H1 (cell line): ENCODE data around the gene ANKFY1. TPM values are rescaled to one million over a fixed set of nuclear protein-coding genes. Genes with fewer than 3 reads are reported as not detected.

Experiments
- CTCF ChIA-PET: fragments of 300-600 bp; sonication (Branson Sonifier 250); formaldehyde crosslinking; loops from one replicate; lab custom pipeline; 2021; ENCODE audit not compliant: partially characterized antibody; lab: Charles Lee
- POLR2A ChIA-PET: fragments of 300-600 bp; sonication (Branson Sonifier 250); formaldehyde crosslinking; loops from one replicate; lab custom pipeline; 2021; ENCODE audit warnings: inconsistent platforms; ENCODE audit not compliant: partially characterized antibody; lab: Charles Lee
- DNase-seq, 2 experiments: peaks; one replicate each; pipeline versions ENCODE4 v3.0.0 to v3.0.0-alpha.2; 2010 to 2022; ENCODE audit warnings: low spot score in 2 of 2, low read depth in 1 of 2, mixed read lengths in 1 of 2
- FAIRE-seq: peaks from 2 replicates; lab custom pipeline; 2011; peaks lifted over from hg19 to GRCh38; lab: Jason Lieb, UNC
- H2AFZ ChIP-seq: 2 replicates; pipeline ENCODE4 v1.8.1; 2012; ENCODE audit warnings: low read length, inconsistent platforms
- H2AK5ac ChIP-seq: 2 replicates; pipeline ENCODE4 v1.6.1; 2013; ENCODE audit warnings: low read depth, low read length
- H2BK120ac ChIP-seq: replicated peaks from 2 replicates; pipeline ENCODE3; 2013; ENCODE audit warnings: low read depth, low read length, inconsistent platforms
- H2BK12ac ChIP-seq: 2 replicates; pipeline ENCODE4 v1.6.1; 2013; ENCODE audit warnings: low read depth, low read length
- H2BK15ac ChIP-seq: 2 replicates; pipeline ENCODE4 v1.6.1; 2013; ENCODE audit warnings: low read length
- H2BK20ac ChIP-seq: 2 replicates; pipeline ENCODE4 v1.6.1; 2013; ENCODE audit warnings: low read length
- H2BK5ac ChIP-seq: 2 replicates; pipeline ENCODE4 v1.6.1; 2013; ENCODE audit warnings: low read depth, low read length
- H3K14ac ChIP-seq: 2 replicates; pipeline ENCODE4 v1.6.1; 2013; ENCODE audit warnings: inconsistent platforms; ENCODE audit not compliant: insufficient read length
- H3K18ac ChIP-seq: 2 replicates; pipeline ENCODE4 v1.6.1; 2013; ENCODE audit warnings: low read length; ENCODE audit errors: extremely low read depth
- H3K23ac ChIP-seq: 2 replicates; pipeline ENCODE4 v1.6.1; 2013; ENCODE audit warnings: inconsistent platforms; ENCODE audit not compliant: insufficient read length
- H3K23me2 ChIP-seq: 2 replicates; pipeline ENCODE4 v1.6.1; 2013; ENCODE audit warnings: low read depth, low read length
- H3K27ac ChIP-seq: 2 replicates; pipeline ENCODE4 v1.6.1; 2011; ENCODE audit warnings: low read depth, low read length, inconsistent platforms
- H3K27me3 ChIP-seq, 4 experiments: replicated peaks in 1 of 4; 1 replicate in 1 of 4; 2 replicates in 3 of 4; pipeline versions ENCODE4 v1.6.1 to v1.8.1; 2011 to 2013; ENCODE audit warnings: low read length in 3 of 4, mild to moderate bottlenecking in 3 of 4, inconsistent platforms in 2 of 4, mixed read lengths in 2 of 4, moderate library complexity in 1 of 4; ENCODE audit not compliant: control insufficient read depth in 3 of 4, insufficient read depth in 3 of 4; ENCODE audit errors: extremely low read depth in 1 of 4
- H3K36me3 ChIP-seq, 4 experiments: 2 replicates each; pipeline versions ENCODE4 v1.6.1 to v1.8.1; 2011 to 2013; ENCODE audit warnings: mild to moderate bottlenecking in 4 of 4, low read length in 3 of 4, moderate library complexity in 2 of 4, control low read depth in 1 of 4, inconsistent platforms in 1 of 4; ENCODE audit not compliant: insufficient read depth in 4 of 4, control insufficient read depth in 2 of 4
- H3K4ac ChIP-seq: replicated peaks from 2 replicates; pipeline ENCODE3; 2013; ENCODE audit warnings: low read length, low read depth, mixed read lengths, inconsistent platforms; ENCODE audit not compliant: insufficient read length
- H3K4me1 ChIP-seq, 4 experiments: replicated peaks in 1 of 4; 1 replicate in 1 of 4; 2 replicates in 3 of 4; pipeline versions ENCODE4 v1.6.1 to v1.8.1; 2011 to 2013; ENCODE audit warnings: low read length in 3 of 4, inconsistent platforms in 2 of 4, mixed read lengths in 1 of 4; ENCODE audit not compliant: insufficient read depth in 4 of 4, control insufficient read depth in 3 of 4
- H3K4me2 ChIP-seq, 2 experiments: 2 replicates each; pipeline versions ENCODE4 v1.6.1 to v1.8.1; 2011 to 2013; ENCODE audit warnings: low read depth in 2 of 2, low read length in 2 of 2, control low read depth in 1 of 2, inconsistent platforms in 1 of 2, mild to moderate bottlenecking in 1 of 2; ENCODE audit not compliant: insufficient read depth in 1 of 2
- H3K4me3 ChIP-seq, 4 experiments: fragments of 200-600, 300-600 bp in 1 of 4; sonication (generic), shearing (Covaris generic), sonication (Bioruptor Twin) in 1 of 4; 2 replicates each; pipeline versions ENCODE4 v1.5.1 to v1.8.1; 2011 to 2016; ENCODE audit warnings: low read length in 4 of 4, low read depth in 3 of 4, control low read depth in 2 of 4, inconsistent platforms in 2 of 4, mild to moderate bottlenecking in 2 of 4, mixed read lengths in 1 of 4, moderate library complexity in 1 of 4; ENCODE audit not compliant: insufficient read depth in 2 of 4; ENCODE audit errors: extremely low read depth in 1 of 4
- H3K56ac ChIP-seq: replicated peaks from 2 replicates; pipeline ENCODE3; 2013; ENCODE audit warnings: low read depth, mild to moderate bottlenecking, mixed read lengths, low read length, inconsistent platforms; ENCODE audit not compliant: insufficient read length
- H3K79me1 ChIP-seq: 2 replicates; pipeline ENCODE4 v1.6.1; 2013; ENCODE audit warnings: low read depth, low read length, control low read depth
- H3K79me2 ChIP-seq, 2 experiments: 2 replicates each; pipeline versions ENCODE4 v1.6.1 to v1.8.1; 2012 to 2013; ENCODE audit warnings: low read length in 2 of 2, mild to moderate bottlenecking in 2 of 2, inconsistent platforms in 1 of 2; ENCODE audit not compliant: insufficient read depth in 2 of 2, control insufficient read depth in 1 of 2
- H3K9ac ChIP-seq, 4 experiments: replicated peaks in 1 of 4; 1 replicate in 1 of 4; 2 replicates in 3 of 4; pipeline versions ENCODE4 v1.6.1 to v1.8.1; 2011 to 2013; ENCODE audit warnings: low read depth in 3 of 4, low read length in 3 of 4, control low read depth in 2 of 4, mild to moderate bottlenecking in 2 of 4, moderate library complexity in 2 of 4, inconsistent platforms in 1 of 4; ENCODE audit errors: extremely low read depth in 1 of 4
- H3K9me3 ChIP-seq, 2 experiments: 2 replicates each; pipeline versions ENCODE4 v1.6.1 to v1.8.1; 2012 to 2013; ENCODE audit warnings: mild to moderate bottlenecking in 2 of 2, moderate library complexity in 2 of 2, control low read depth in 1 of 2, inconsistent platforms in 1 of 2, low read depth in 1 of 2, low read length in 1 of 2, mixed read lengths in 1 of 2; ENCODE audit not compliant: insufficient read depth in 2 of 2
- H4K20me1 ChIP-seq, 2 experiments: replicated peaks in 1 of 2; 2 replicates each; pipeline versions ENCODE3 to v1.8.1; 2011 to 2013; ENCODE audit warnings: inconsistent platforms in 2 of 2, low read length in 2 of 2, mild to moderate bottlenecking in 1 of 2; ENCODE audit not compliant: insufficient read depth in 2 of 2, control insufficient read depth in 1 of 2
- H4K5ac ChIP-seq: 2 replicates; pipeline ENCODE4 v1.6.1; 2013; ENCODE audit warnings: low read length, low read depth, mixed read lengths, inconsistent platforms; ENCODE audit not compliant: insufficient read length
- H4K8ac ChIP-seq: 2 replicates; pipeline ENCODE4 v1.8.0; 2013; ENCODE audit warnings: mild to moderate bottlenecking, moderate library complexity, low read length, inconsistent platforms; ENCODE audit not compliant: insufficient read depth; ENCODE audit errors: extremely low read depth
- H4K91ac ChIP-seq: replicated peaks from 2 replicates; pipeline ENCODE3; 2013; ENCODE audit warnings: low read length, mixed read lengths, inconsistent platforms; ENCODE audit not compliant: insufficient read length
- CTBP2 ChIP-seq: IDR thresholded peaks from 2 replicates; pipeline ENCODE4 v1.7.0; 2011; ENCODE audit warnings: borderline replicate concordance, mild to moderate bottlenecking, moderate library complexity, mixed read lengths, low read length; ENCODE audit not compliant: insufficient read depth, insufficient read length
- JUN ChIP-seq: IDR thresholded peaks from 2 replicates; pipeline ENCODE4 v1.6.1; 2011; ENCODE audit warnings: low read depth, mild to moderate bottlenecking, improper control_type of control experiment, low read length
- JUND ChIP-seq: IDR thresholded peaks from 2 replicates; pipeline ENCODE4 v1.6.1; 2011; ENCODE audit warnings: mild to moderate bottlenecking, improper control_type of control experiment, low read length
- RXRA ChIP-seq: IDR thresholded peaks from 2 replicates; pipeline ENCODE4 v1.6.1; 2011; ENCODE audit warnings: low read depth, mild to moderate bottlenecking, low read length, moderate library complexity; ENCODE audit not compliant: insufficient read depth
- SRF ChIP-seq: IDR thresholded peaks from 2 replicates; pipeline ENCODE4 v1.6.1; 2011; ENCODE audit warnings: mild to moderate bottlenecking, low read depth, low read length, moderate library complexity
- ZNF274 ChIP-seq: IDR thresholded peaks from 2 replicates; pipeline ENCODE4 v1.7.0; 2012; ENCODE audit warnings: low read length, borderline replicate concordance; ENCODE audit errors: extremely low read depth
- WGBS, 2 experiments: shearing (Covaris generic) in 1 of 2; methylation state at CpG; one replicate each; pipeline versions ENCODE4 v1.1.6 to v1.1.7; 2013 to 2015; ENCODE audit warnings: low lambda C conversion rate in 2 of 2, mixed read lengths in 2 of 2, inconsistent platforms in 1 of 2, low coverage in 1 of 2, missing lambda C conversion rate in 1 of 2; ENCODE audit not compliant: insufficient replicate concordance in 2 of 2, insufficient coverage in 1 of 2, insufficient read length in 1 of 2; ENCODE audit errors: extremely low coverage in 1 of 2, missing lambda C conversion rate in 1 of 2; 5-methylcytosine and 5-hydroxymethylcytosine counted together
- polyA plus RNA-seq, 7 experiments: library from polyadenylated mRNA; depleted of rRNA in 3 of 7; stranded (reverse) in 5 of 7; unstranded in 2 of 7; fragments of >200 nt in 5 of 7; fragments of 200-250 nt in 2 of 7; gene quantifications; 1 replicate in 5 of 7; 2 replicates in 1 of 7; 4 replicates in 1 of 7; pipeline versions ENCODE4 v1.2.1 to v1.2.3, GENCODE V29; 2011 to 2013; ENCODE audit warnings: missing spikeins in 2 of 7, mixed read lengths in 2 of 7
- total RNA-seq: library from RNA; stranded (reverse); fragmentation: NEBNext Ultra II Directional; extraction: Animal tissue kit (Norgen Biotek cat#: 25700); gene quantifications from 2 replicates; pipeline ENCODE4 v1.2.1, GENCODE V29; 2021
- TF ChIP-seq, protein P1 (sequence below): IDR thresholded peaks from 2 replicates; pipeline ENCODE4 v1.6.1; 2011; ENCODE audit warnings: low read depth, mild to moderate bottlenecking, low read length; ENCODE audit not compliant: insufficient read depth
- TF ChIP-seq, protein P2 (sequence below): IDR thresholded peaks from 2 replicates; pipeline ENCODE4 v1.6.1; 2012; ENCODE audit warnings: inconsistent platforms

Gene ANKFY1
- total and polyA plus RNA-seq, 2 of the 8 experiments (the other 6 are each of a cell fraction or from before 2014, with no cell fraction given): 28.3 to 45.3 TPM

DNA sequence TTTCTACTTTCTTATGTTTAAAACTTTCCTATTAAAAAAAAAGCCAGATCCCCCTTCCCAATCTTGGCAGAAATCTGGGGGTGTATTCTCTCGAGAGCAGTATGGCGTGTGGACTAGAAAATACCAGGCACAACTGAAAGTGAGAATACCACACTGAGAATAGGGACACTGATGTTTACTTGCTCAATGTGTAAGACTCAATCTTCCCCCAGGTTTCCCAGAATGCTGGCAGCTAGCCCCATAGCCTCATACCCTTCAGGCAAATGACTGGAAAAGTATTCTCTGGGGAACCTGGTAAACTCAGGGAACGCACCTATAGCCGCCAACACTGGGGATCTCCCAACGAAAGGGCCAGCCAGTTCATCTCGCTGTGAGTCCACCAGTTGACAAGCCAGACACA, 136.2 kb downstream of the ANKFY1 start:
- H2BK5ac ChIP-seq: no peak overlapping the region
- no peak for FAIRE-seq
- H3K4ac ChIP-seq: no peak overlapping the region
- no peak overlapping the region for H2BK120ac ChIP-seq
- POLR2A ChIA-PET: interaction anchor here (3.1 kb wide), 1 partner anchor 17 kb away, joined by 17 read pairs; no protein-coding TSS in a partner anchor
- H3K27me3 ChIP-seq: no peaks in the 10 kb centered on the region
- no peak overlapping the region for H3K4me3 ChIP-seq
- 87% methylated on average over 6 of the region's 6 CpGs; no CpG with 5 or more reads in 1 of the 2 experiments for WGBS, 2 experiments
- H3K4me1 ChIP-seq: peaks cover 0 to 8% (median 5%) of the 10 kb centered on the region in 4 experiments; a peak in 4 of 7 replicates
- no peak overlapping the region for H2BK20ac ChIP-seq
- H2BK12ac ChIP-seq: no peak overlapping the region
- no peak overlapping the region for H3K18ac ChIP-seq
- DNase-seq: no peak
- no peak overlapping the region for H3K14ac ChIP-seq
- peaks cover 4 to 7% (median 5%) of the 10 kb centered on the region in 4 experiments; a peak in 4 of 8 replicates for H3K36me3 ChIP-seq
- no peak overlapping the region for H3K27ac ChIP-seq
- TF ChIP-seq, protein P1, sequence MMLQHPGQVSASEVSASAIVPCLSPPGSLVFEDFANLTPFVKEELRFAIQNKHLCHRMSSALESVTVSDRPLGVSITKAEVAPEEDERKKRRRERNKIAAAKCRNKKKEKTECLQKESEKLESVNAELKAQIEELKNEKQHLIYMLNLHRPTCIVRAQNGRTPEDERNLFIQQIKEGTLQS: no peak
- TF ChIP-seq CTBP2 (no peak), JUN (no peak), SRF (no peak), RXRA (no peak), ZNF274 (no peak), JUND (no peak)
- TF ChIP-seq, protein P2, sequence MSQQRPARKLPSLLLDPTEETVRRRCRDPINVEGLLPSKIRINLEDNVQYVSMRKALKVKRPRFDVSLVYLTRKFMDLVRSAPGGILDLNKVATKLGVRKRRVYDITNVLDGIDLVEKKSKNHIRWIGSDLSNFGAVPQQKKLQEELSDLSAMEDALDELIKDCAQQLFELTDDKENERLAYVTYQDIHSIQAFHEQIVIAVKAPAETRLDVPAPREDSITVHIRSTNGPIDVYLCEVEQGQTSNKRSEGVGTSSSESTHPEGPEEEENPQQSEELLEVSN: no peak
- TF ChIP-seq, all 59 proteins: peak for 0
- Histone ChIP-seq H3K56ac (no peak overlapping the region), H2AK5ac (no peak overlapping the region), H4K5ac (no peak overlapping the region), H2AFZ (no peak overlapping the region), H3K79me2 (peaks cover 0 to 8% of the 10 kb centered on the region in 2 experiments; a peak in 2 of 4 replicates), H3K4me2 (no peak overlapping the region), H3K23ac (no peak overlapping the region), H2BK15ac (no peak overlapping the region), H4K20me1 (no peaks in the 10 kb centered on the region), H3K79me1 (peaks cover 2% of the 10 kb centered on the region; the same call in 1 of the 2 replicates), H3K23me2 (no peaks in the 10 kb centered on the region), H4K8ac (no peak overlapping the region), H3K9me3 (no peaks in the 10 kb centered on the region), H4K91ac (no peak overlapping the region), H3K9ac (no peak overlapping the region)
- CTCF ChIA-PET: interaction anchor here (0.8 to 1.6 kb wide), 3 partner anchors 8 to 37 kb away, joined by 4 to 8 read pairs (median 5); no protein-coding TSS in a partner anchor
